Measurements from ENCODE around the gene PROSER3. TPM values are rescaled to one million over a fixed set of nuclear protein-coding genes. Genes with fewer than 3 reads are reported as not detected.

The PROSER3 gene
- total RNA-seq, 3 donors from 2014 or later (not counting 1 experiment from before 2014, with no cell fraction given): 33.1 to 40.2 (median 35.9) TPM

DNA sequence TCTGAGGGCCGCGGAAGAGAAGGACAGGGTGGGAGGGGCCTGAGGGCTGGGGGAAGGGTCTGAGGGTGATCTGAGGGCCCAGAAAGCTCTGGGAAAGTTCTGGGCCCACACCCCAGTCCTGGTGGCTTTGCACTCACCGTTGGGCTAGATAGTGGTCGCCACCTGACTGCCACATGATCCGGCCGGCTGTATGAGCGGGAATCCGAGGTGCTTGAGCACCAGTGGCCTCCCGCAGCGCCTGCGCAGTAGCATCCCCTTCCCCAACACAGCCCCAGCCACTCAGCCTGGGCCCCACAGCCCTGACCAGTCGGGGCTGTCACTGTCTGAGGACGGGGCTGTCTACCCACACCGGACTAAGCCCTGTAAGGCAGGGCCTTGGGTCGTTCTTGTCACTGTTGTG is 39.7 kb downstream of the PROSER3 start:
- Mint-ChIP-seq H3K9me3 (no peaks in the 10 kb centered on the region), H3K27me3 (ENCODE audit: low read depth in 2 of 2) (peaks cover 0 to 26% of the 10 kb centered on the region in 2 donors), H3K36me3 (no peaks in the 10 kb centered on the region), H3K27ac (no peak overlapping the region), H3K4me1 (peaks cover 0 to 11% of the 10 kb centered on the region in 2 donors), H3K4me3 (no peak overlapping the region)
- Histone ChIP-seq H3K27ac (ENCODE audit: low read length) (no peak overlapping the region), H3K27me3 (ENCODE audit: control insufficient read depth, insufficient read depth, low read length) (peaks cover 5% of the 10 kb centered on the region), H3K9me3 (ENCODE audit: control insufficient read depth, insufficient read depth, low read length) (no peaks in the 10 kb centered on the region), H3K4me1 (ENCODE audit: control insufficient read depth, insufficient read depth, low read length) (peaks cover 9% of the 10 kb centered on the region), H3K4me3 (ENCODE audit: low read length) (no peak overlapping the region), H3K36me3 (ENCODE audit: control insufficient read depth, insufficient read depth, low read length) (no peaks in the 10 kb centered on the region)
- intact Hi-C loops (cut with micrococcal nuclease): no loop called here
- WGBS (ENCODE audit: insufficient coverage): 10% methylated on average over 15 of the region's 15 CpGs
- ATAC-seq (peak in 1 of 3 donors; percentile 48), DNase-seq (no peak)
- TF ChIP-seq CTCF (IDR thresholded peaks at IDR 0.05): no peak

- intact Hi-C loops (cut with micrococcal nuclease): no loop called here
- Mint-ChIP-seq H3K27ac (no peak overlapping the region), H3K36me3 (no peaks in the 10 kb centered on the region), H3K4me1 (peaks cover 18 to 28% of the 10 kb centered on the region in 2 donors), H3K27me3 (ENCODE audit: low read depth in 2 of 2) (peaks cover 0 to 14% of the 10 kb centered on the region in 2 donors), H3K4me3 (no peak overlapping the region), H3K9me3 (no peaks in the 10 kb centered on the region)
- no peaks in the 10 kb centered on the region for H3K9me3 ChIP-seq (ENCODE audit: control insufficient read depth, insufficient read depth, low read length)
- no peak overlapping the region for H3K27ac ChIP-seq (ENCODE audit: low read length)
- H3K36me3 ChIP-seq (ENCODE audit: control insufficient read depth, insufficient read depth, low read length): no peaks in the 10 kb centered on the region
- H3K27me3 ChIP-seq (ENCODE audit: control insufficient read depth, insufficient read depth, low read length): peaks cover 2% of the 10 kb centered on the region
- DNase-seq (no peak), ATAC-seq (no peak)
- no peak overlapping the region for H3K4me3 ChIP-seq (ENCODE audit: low read length)
- H3K4me1 ChIP-seq (ENCODE audit: control insufficient read depth, insufficient read depth, low read length): peaks cover 30% of the 10 kb centered on the region
- 84% methylated on average over 2 of the region's 3 CpGs for WGBS (ENCODE audit: insufficient coverage)
- no peak for TF ChIP-seq CTCF (IDR thresholded peaks at IDR 0.05)
These were observed 43.9 kb downstream of the PROSER3 start for GRCh38 chr19:35801828-35802227.

- H3K27me3 ChIP-seq (ENCODE audit: control insufficient read depth, insufficient read depth, low read length): no peaks in the 10 kb centered on the region
- intact Hi-C loops (cut with micrococcal nuclease): no loop called here
- TF ChIP-seq CTCF (IDR thresholded peaks at IDR 0.05): no peak
- Mint-ChIP-seq H3K27me3 (ENCODE audit: low read depth in 2 of 2) (peaks cover 0 to 3% of the 10 kb centered on the region in 2 donors), H3K4me1 (peaks cover 21 to 24% of the 10 kb centered on the region in 2 donors), H3K36me3 (no peaks in the 10 kb centered on the region), H3K4me3 (no peak overlapping the region), H3K27ac (no peak overlapping the region), H3K9me3 (no peaks in the 10 kb centered on the region)
- no peaks in the 10 kb centered on the region for H3K36me3 ChIP-seq (ENCODE audit: control insufficient read depth, insufficient read depth, low read length)
- no peak overlapping the region for H3K4me3 ChIP-seq (ENCODE audit: low read length)
- H3K27ac ChIP-seq (ENCODE audit: low read length): no peak overlapping the region
- no peak for DNase-seq
- no peak for ATAC-seq
- no peaks in the 10 kb centered on the region for H3K9me3 ChIP-seq (ENCODE audit: control insufficient read depth, insufficient read depth, low read length)
- WGBS (ENCODE audit: insufficient coverage): 81% methylated on average over 5 of the region's 5 CpGs
- H3K4me1 ChIP-seq (ENCODE audit: control insufficient read depth, insufficient read depth, low read length): peaks cover 22% of the 10 kb centered on the region
These were observed 47.6 kb downstream of the PROSER3 start for GRCh38 chr19:35805526-35806102.

- H3K4me1 Mint-ChIP-seq: peaks cover 21 to 24% of the 10 kb centered on the region in 2 donors
- H3K9me3 ChIP-seq (ENCODE audit: control insufficient read depth, insufficient read depth, low read length): no peaks in the 10 kb centered on the region
- TF ChIP-seq CTCF (IDR thresholded peaks at IDR 0.05): no peak
- no peaks in the 10 kb centered on the region for H3K27me3 ChIP-seq (ENCODE audit: control insufficient read depth, insufficient read depth, low read length)
- H3K27ac ChIP-seq (ENCODE audit: low read length): no peak overlapping the region
- H3K27me3 Mint-ChIP-seq (ENCODE audit: low read depth in 2 of 2): peaks cover 0 to 8% of the 10 kb centered on the region in 2 donors
- DNase-seq (no peak), ATAC-seq (no peak)
- no peak overlapping the region for H3K27ac Mint-ChIP-seq
- H3K4me3 Mint-ChIP-seq: no peak overlapping the region
- no peaks in the 10 kb centered on the region for H3K36me3 Mint-ChIP-seq
- H3K9me3 Mint-ChIP-seq: no peaks in the 10 kb centered on the region
- intact Hi-C loops (cut with micrococcal nuclease): no loop called here
- no peaks in the 10 kb centered on the region for H3K36me3 ChIP-seq (ENCODE audit: control insufficient read depth, insufficient read depth, low read length)
- WGBS (ENCODE audit: insufficient coverage): 95% methylated on average over 18 of the region's 18 CpGs
- no peak overlapping the region for H3K4me3 ChIP-seq (ENCODE audit: low read length)
- H3K4me1 ChIP-seq (ENCODE audit: control insufficient read depth, insufficient read depth, low read length): peaks cover 22% of the 10 kb centered on the region
These were observed 48.6 kb downstream of the PROSER3 start for GRCh38 chr19:35806597-35806996.

All from natural killer cell (primary cell).